NCI-H146 (cell line): Measurements from ENCODE around the gene KIF23.
A peak's percentile ranks its signal among the peaks of the same experiment; 100 is the strongest.

Experiments
- DNase-seq: peaks from one replicate; lab custom pipeline; 2025; lab: John Stamatoyannopoulos, UW

The KIF23 gene

DNA sequence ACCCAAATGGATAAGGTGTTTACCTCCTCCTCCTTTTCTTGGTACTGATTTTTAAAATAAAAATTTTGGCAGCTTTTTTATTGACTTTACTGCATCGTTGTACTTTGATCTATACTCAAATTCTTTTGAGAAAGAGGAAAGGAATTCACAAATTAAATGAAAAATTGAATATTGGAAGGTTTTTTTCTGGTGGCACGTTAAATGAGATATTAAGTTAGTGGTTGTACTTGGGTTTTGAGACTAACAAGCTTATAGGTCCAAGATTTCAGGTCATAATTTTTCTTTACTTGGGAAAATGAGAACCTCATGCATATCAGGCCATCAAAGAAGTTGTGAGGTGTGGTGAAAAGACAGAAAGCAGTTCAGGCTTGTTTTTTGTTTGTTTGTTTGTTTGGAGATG is 52.6 kb downstream of the KIF23 start:
- DNase-seq, result no peak

GRCh38 chr15:69467636-69468035 is 53.5 kb downstream of the KIF23 start:
- DNase-seq, result peak; percentile 50

DNA sequence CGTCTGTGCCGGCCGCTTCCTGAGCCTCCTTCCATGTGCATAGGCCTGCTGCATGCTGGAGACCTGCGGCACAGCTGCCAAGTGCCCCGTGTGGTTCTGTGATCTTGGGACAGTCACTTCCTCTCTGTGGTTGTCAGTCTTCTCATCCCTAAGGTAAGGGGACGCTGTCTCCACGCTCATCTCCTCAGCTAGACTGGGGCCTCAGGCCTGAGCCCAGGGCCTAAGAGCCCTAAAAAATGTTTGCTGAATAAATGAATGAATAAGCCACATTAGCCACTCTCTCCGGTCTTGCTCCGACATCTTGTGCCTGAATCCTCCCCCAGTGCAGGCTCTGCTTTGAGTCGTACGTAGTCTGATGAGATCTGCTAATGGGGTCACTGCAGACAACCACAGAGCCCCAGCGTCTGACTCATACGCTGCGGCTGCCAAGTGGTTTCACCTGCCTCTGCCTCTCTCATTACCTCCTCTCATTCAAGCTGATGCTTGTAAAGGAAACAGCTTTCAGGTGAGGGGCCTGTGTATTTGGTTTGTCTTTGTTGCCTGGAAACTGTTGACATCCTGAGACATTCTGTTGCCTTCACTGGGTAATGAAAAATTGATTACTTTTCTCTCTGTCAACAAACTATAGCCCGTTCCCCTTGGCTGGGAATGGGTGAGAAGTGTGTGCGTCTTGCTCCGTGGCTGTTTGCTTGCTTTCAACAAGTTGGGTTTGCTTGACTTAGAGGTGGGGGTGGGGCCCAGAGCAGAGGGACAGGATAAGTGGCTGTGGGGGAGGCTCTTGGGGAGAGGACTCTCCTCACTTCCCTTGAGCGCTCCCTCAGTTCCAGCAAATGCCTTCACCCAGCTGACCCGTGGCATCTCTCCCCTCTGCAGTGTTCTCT is 54.3 kb downstream of the KIF23 start:
- peak; percentile 82 for DNase-seq

DNA sequence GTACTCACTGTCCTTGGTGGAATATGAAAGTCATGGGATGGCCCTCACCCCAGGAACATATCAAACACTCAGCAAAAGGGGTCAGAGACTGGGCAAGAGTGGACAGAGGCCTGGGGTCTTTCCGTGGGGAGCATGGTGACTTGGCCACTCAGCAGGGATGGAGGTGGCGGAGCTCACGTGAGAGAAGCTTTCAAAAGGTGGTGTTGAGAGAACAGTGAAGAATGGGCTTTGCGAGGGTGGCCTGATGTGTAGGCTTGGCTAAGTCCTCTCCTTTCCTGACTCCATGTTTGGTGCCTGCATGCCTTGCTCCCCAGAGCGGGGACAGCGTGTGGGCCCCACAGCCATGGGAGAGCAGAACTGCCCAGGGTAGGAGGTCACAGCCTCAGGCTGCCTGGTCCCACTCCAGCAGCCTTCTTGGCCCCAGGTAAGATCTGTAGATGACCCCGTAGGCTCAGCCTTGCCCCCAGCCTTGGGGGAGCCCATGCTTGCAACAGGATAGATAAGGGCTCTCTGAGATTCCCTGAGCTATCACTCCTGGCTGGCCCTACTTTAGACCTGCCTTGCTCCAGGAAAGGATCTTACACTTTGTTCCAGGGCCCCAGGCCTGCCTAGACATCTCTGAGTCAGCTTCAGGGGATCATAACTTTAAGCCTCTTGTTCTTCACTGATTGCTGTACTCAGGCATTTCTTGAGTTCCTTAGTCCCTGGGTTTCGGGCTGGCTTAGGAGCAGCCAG is 55.5 kb downstream of the KIF23 start:
- no peak for DNase-seq

- DNase-seq, result no peak
Observed at GRCh38 chr15:69472046-69472445, 57.9 kb downstream of the KIF23 start.

GRCh38 chr15:69472562-69472961 is 58.4 kb downstream of the KIF23 start:
- no peak for DNase-seq

- DNase-seq, result no peak
Observed at GRCh38 chr15:69474291-69474690, 60.1 kb downstream of the KIF23 start.

GRCh38 chr15:69474846-69475455 is 60.8 kb downstream of the KIF23 start:
- no peak for DNase-seq

DNA sequence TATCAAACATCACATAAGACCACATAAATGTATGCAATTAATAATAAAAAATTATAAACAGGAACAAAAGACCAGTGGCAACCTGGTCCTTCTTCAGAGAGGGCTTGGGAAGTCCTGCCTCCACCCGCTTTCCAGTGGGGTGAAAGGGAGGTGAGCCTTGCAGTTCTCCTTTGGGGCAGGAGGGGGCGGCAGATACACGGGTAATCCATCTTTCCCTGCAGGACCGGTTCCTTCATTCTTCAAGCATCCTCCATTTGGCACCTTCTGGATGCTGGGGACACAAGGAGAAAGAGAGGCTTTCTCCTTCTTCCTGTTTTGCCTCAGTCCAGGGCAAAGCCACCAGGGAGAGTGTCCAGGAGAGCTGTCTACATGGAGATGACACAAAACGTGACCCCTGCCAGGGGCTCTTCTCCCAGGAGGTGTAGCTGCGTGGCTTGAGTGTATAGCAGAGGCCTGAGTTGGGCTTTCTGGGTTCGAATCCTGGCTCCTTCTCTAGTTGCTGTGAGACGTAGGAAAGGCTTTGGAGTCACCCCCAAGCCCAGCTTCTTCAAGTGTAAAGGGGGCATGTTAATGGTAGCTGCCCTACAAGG is 61.7 kb downstream of the KIF23 start:
- peak; percentile 57 for DNase-seq

DNA sequence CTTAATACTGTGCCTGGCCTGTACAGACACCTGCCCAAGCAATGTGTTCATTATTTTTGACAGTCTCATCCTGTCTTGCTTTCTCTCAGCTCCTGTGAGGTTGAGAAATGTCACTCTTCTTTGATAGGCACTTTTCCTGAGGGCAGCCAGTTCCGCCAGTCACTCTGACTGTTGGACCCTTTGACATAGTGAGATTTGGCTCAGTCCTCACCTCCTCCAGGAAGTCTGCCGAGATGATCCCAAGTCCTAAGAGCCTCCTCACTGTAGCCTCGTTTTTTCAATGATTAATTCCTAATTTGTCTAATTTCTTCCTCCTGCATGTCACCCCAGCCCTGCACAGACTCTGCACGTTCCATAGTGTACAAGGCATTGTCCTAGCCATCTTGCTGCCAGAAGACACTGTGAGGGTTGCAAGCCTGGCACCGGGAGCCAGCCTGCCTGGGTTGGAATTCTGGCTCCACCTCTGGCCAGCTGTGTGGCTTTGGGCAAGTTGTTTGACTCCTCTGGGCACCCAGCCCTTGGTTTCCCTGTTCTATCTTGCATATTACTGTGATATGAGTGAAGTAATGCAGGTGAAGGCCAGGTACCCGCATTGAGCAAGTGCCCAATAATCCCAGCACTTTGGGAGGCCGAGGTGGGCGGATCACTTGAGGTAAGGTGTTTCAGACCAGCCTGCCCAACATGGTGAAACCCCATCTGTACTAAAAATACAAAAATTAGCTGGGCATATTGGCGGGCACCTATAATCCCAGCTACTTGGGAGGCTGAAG is 62.7 kb downstream of the KIF23 start:
- no peak for DNase-seq

GRCh38 chr15:69478259-69478781 is 64.2 kb downstream of the KIF23 start:
- peak; percentile 57 for DNase-seq

GRCh38 chr15:69479081-69479480 is 64.9 kb downstream of the KIF23 start:
- no peak for DNase-seq

- DNase-seq, result no peak
Observed at GRCh38 chr15:69479971-69480370, 65.8 kb downstream of the KIF23 start.

GRCh38 chr15:69480932-69481331 is 66.8 kb downstream of the KIF23 start:
- no peak for DNase-seq

DNA sequence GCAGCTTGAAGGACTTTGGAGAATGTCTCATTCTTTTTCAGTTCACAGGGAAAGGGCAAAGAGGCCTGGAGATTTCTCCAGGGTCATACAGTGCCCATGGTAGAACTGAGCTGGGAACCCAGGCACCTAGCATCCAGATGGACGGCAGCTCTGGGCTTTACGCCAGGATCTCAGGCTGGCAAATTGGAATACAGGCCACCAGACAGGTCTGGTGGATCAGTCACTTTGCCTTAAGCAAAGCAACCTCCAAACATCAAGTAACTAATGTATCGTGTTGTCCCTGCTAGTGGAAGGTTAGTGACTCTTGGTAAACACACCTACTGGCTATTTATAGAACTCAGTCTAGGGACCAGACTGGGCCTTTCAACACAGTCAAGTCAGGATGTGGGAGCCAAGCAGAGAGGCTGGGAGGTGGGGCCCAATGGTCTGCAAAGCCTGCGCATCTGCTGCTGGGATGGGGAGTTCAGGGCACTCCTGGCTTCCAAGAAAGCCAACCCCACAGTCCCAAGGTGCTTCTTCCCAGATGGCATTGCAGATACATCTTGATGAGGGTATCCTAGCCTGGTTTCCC is 68.6 kb downstream of the KIF23 start:
- DNase-seq, result no peak

DNA sequence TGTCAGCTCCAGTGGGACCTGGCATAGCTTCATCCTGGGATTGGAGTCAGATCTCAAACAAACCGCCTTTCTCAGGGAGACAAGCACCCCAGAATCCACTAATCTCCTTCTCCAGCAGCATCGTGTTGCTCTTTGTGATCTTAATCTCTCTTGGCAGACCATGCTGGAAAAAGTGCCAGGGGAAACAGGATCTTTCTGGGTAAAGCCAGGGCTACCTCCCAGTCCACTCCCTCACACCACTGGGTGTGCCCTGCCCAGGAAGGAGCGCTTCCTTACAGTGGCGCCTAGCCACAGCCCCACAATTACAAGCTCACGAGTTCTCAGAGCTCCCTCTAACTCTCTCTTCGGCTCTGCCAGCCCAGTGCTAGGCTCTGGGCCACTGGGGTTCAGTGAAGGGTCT is 70.7 kb downstream of the KIF23 start:
- no peak for DNase-seq

DNA sequence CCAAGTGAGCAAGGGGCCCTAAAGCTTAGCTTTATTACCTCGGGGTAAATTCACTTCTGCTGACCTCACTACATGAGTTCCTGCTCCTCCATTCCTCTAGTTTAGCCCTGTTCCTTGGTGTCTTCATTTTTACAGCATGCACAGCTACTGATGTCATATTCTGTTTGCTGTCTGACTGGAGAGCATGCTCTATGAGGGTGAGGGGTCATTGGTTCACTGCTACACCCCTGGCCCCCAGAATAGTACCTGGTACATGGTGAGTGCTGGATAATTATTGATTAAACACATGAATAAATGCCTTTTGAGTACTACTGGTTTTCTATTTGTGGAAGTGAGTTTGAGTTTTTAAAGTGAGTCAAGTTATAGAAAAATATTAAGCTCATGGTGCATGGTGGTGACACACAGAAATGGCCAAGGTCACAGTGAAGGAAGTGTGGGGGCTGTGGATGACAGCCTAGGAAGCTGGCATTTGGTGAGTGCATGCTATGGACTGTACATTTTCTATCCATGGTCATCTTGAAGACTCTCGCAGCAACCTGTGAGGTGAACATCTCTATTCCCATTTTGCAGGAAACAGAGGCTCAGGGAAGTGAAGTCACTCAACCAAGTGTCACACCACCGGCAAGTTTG is 72.4 kb downstream of the KIF23 start:
- DNase-seq, result no peak

DNA sequence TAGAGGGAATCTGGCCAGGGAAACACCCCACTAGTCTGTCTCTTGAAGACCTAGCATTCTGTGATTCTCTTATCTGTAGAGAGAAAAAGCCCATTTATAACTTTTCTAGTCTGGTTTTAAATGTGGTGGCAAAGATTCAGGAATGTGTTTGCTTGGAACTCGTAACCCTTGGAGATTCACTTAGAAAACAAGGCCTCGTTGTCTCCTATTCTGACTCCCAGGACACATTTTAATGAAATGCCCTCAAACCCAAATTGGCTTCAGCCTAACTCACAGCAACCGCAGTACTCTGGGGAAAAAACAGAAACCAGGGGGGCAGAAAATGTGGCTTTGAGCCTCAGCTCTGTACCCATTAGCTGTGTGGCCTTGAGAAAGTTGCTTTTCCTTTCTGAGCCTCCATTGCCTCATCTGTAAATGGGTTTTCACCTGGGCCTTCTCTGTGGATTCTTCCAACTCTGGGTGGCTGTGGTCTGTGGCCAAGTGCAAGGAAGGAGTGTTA is 75.0 kb downstream of the KIF23 start:
- DNase-seq, result no peak

GRCh38 chr15:69490356-69491037 is 76.3 kb downstream of the KIF23 start:
- DNase-seq, result no peak

- no peak for DNase-seq
Observed at GRCh38 chr15:69491038-69491505, 76.9 kb downstream of the KIF23 start.
